CD4-positive, alpha-beta T cell treated with Interleukin-10 for 1 hour (primary cell): ENCODE results near the gene C2CD4A.

Experiments used
- DNase-seq: peaks from one replicate; pipeline ENCODE4 v3.0.0-alpha.2; 2020

The C2CD4A gene

DNA sequence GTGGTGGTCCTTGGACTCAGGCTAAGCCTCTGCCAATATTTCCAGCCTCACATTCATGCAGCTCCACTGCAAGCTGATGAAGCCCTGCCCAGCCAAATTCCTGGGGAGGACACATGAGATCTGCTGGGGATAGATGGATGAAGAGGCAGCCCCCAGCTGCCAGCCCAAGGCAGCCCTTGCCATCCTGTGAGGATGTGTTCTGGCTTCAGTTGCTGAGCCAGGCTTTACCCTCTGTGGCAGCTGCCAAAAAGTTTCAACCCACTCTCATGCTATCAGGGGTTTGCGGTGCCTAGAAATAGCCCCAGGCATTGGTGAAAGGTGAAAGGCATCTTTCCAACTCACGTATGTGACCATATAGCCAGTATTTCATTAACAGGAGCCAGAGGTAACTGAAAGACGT lies 37.6 kb downstream of the C2CD4A start:
- no peak for DNase-seq

DNA sequence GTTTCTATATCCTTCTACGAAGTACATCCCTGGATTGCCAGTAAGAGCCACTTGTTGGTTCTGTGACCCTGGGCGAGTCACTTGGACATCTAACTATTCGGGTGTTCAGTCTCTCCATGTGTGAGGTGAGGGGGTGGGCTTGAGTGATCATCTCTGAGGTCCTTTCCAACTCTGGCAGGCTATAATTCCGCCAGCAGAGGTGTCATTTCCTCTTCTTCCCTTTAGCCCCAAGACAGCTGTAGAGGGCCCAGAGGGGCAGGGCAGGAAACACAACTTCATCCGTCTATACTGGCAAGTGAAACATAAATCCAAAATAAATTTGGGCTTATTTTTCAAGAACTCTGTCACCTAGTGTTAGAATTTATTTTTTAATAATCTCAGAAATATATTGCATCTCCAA lies 38.1 kb downstream of the C2CD4A start:
- DNase-seq, result no peak

GRCh38 chr15:62105266-62105665 lies 38.5 kb downstream of the C2CD4A start:
- DNase-seq, result no peak

DNA sequence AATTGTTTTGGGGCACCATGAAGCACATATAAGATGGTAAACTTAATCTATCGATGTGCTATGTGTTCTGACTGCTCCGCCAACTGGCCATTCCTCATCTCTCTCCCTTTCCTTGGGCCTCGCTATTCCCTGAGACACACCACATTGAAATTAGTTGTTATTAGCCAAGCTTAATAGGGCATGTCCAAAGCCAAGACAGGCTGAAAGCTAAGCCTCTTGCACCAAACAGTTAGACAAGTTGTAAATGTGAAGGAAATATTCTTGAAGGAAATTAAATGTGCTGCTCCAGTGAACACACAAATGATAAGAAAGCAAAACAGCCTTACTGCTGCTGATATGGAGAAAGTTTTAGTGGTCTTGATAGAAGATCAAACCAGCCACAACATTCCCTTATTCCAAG lies 39.3 kb downstream of the C2CD4A start:
- DNase-seq, result no peak

GRCh38 chr15:62107571-62108121 lies 40.9 kb downstream of the C2CD4A start:
- DNase-seq, result no peak

GRCh38 chr15:62108411-62108810 lies 41.6 kb downstream of the C2CD4A start:
- DNase-seq, result no peak

- no peak for DNase-seq
Observed at GRCh38 chr15:62109437-62109836, 42.7 kb downstream of the C2CD4A start.

- no peak for DNase-seq
Observed at GRCh38 chr15:62109982-62110851, 43.4 kb downstream of the C2CD4A start.

DNA sequence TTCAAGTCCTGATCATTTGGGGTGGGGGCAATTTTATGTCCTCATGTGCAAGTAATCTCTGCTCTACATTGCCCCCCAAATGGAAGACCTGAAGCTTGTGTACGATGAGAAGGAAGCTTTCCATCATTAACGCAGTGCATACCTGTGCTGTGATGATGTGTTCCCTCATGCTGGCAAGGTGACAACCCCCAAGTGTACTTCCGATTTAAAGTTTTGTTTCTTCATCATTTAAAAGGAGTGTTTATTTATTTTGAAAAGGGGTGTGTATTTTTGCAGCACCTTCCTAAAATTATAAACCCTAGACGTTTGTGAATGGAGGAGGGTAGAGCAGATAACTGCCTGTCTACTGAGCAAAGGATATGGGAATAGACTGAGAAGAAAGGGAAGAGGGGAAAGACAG lies 45.3 kb downstream of the C2CD4A start:
- no peak for DNase-seq

DNA sequence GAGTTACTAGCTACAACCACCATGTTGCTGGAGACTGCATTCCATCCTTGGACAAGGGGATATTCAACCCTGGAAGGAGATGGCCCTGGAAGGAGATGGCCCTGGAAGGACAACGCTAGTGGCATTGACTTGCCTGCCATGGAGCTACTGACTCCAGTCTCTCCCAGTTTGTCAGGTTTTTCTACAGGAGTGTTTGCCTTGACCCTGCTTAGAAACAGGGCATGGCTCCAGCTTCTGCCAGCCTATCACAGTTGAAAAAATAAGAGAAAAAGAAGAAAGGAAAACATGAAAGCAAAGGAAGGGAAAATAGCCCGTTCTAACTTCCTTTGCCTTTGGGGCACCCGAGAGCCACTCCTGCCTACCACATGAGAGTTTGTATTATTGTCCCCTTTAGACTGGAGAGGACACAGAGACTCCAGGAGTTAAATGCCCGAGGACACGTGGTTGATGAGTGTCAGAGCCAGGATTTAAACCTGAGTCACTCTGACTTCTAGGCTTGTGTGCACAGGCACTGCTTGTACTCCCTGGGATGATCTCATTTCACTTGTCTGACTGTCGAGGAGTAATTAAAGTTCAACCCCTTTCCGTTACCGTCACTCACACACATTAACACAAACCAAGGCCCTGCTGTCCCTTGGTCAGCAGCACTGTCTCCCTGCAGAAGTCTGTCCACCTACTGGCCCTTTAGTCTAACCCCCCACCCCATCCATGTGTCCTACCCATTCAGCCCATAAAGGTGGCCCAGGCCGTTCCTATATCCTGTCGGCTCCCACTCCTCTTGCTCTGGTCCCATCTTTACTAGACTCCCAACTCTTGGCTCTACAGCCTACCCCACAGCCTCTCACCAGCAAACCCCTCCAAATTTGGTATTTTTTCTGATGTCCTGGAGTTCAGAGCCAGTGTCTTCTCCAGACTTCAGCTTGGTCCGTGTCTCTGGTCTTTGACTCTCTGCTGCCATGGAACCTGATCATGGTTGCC lies 46.1 kb downstream of the C2CD4A start:
- DNase-seq, result no peak

GRCh38 chr15:62115847-62116246 lies 49.1 kb downstream of the C2CD4A start:
- no peak for DNase-seq

DNA sequence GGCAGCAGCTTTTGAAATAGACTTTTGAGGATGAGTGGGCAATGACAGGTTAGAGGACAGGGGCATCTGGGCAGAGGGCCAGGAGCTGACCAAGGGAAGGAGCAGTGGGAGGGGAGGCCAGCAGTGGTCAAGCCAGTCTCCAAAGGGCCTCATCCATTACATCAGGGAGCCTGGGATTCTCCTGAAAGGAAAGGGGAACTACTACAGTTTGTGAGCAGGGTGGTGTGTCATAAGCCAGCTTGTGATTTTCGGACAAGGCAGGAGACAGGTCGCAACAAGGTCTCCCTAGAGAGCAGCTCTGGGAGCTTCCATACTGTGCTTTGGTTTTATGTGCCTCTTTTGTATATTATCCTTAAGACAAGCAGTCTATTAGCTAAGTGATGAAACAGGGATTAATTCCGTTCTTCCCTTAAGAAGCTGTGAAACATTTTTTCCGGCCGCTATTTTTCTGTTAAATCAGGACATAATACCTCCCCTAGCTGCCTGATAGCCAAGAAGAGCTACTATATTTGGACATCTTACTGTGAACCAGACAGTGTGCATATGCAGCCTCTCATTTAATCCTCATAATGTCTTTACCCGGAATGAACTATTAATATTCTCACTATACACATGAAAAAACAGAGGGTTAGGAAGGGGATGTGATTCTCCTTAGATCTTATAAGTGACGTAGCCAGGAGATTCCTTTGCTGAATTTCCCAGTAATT lies 51.9 kb downstream of the C2CD4A start:
- no peak for DNase-seq

DNA sequence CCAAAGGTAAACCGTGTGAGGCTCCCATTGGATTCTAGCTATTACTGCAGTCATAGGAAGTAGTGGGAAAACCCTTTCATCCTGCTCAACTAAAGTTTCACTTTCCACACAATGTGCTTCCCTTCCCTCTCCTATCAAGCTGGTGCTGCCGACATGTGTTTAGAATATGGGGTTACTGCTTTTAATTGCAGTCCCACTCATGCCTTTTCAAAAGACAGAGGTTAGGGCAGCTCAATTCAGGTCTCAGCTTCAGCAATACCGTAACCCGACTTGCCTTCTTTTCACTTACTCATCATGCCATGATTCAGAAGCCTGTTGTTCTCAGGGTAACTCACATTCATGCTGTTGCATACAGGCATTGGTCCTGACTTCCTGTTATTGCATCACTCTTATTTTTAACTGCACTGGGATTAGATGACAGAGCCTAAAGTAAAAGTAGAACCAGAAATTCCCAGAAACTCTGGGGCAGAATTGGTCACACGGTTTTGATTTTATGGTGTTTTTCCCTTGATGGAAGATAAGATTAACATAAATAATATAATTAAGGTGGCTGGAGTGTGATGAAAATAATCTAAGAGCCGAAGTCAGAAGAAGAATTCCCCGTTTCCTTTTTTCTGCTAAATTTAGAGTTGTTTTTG lies 52.6 kb downstream of the C2CD4A start:
- DNase-seq, result peak; percentile 42

- DNase-seq, result no peak
Observed at GRCh38 chr15:62119874-62120273, 53.1 kb downstream of the C2CD4A start.
